Spleen (tissue), 11 donors: ENCODE data around the gene RNF7. TPM values are rescaled to one million over a fixed set of nuclear protein-coding genes. Genes with fewer than 3 reads are reported as not detected.

Experiments
- DNase-seq: peaks from one replicate; pipeline ENCODE4 v3.0.0-alpha.2; 2020
- H3K27ac ChIP-seq, 8 donors: fragments of 200-600 bp; sonication (generic) in 7 of 8; 1 replicate in 4 of 8; 2 replicates in 4 of 8; pipeline versions ENCODE4 v1.5.0 to v1.8.0; 2016 to 2021; ENCODE audit warnings: inconsistent platforms in 4 of 8, mild to moderate bottlenecking in 4 of 8, moderate library complexity in 1 of 8
- H3K27me3 ChIP-seq, 7 donors: fragments of 200-600 bp; sonication (generic) in 6 of 7; replicated peaks in 1 of 7; 1 replicate in 4 of 7; 2 replicates in 3 of 7; pipeline versions ENCODE4 v1.5.0 to v1.8.0; 2016 to 2021; ENCODE audit warnings: inconsistent platforms in 3 of 7, mild to moderate bottlenecking in 1 of 7
- H3K36me3 ChIP-seq, 6 donors: fragments of 200-600 bp; sonication (generic) in 5 of 6; 1 replicate in 4 of 6; 2 replicates in 2 of 6; pipeline versions ENCODE4 v1.5.0 to v1.8.0; 2016 to 2021; ENCODE audit warnings: inconsistent platforms in 2 of 6
- H3K4me1 ChIP-seq, 6 donors: fragments of 200-600 bp; sonication (generic) in 5 of 6; 1 replicate in 3 of 6; 2 replicates in 3 of 6; pipeline versions ENCODE4 v1.5.0 to v1.8.0; 2016 to 2021; ENCODE audit warnings: inconsistent platforms in 3 of 6
- H3K4me3 ChIP-seq, 8 donors: fragments of 200-600 bp; sonication (generic) in 7 of 8; 1 replicate in 4 of 8; 2 replicates in 4 of 8; pipeline versions ENCODE4 v1.5.0 to v1.8.0; 2016 to 2021; ENCODE audit warnings: inconsistent platforms in 4 of 8, mild to moderate bottlenecking in 4 of 8, moderate library complexity in 2 of 8
- H3K9me3 ChIP-seq, 8 donors: fragments of 200-600 bp; sonication (generic) in 7 of 8; 1 replicate in 4 of 8; 2 replicates in 4 of 8; pipeline versions ENCODE4 v1.5.0 to v1.8.0; 2016 to 2021; ENCODE audit warnings: inconsistent platforms in 4 of 8
- POLR2A ChIP-seq, 3 donors: fragments of 450-650 bp; IDR thresholded peaks; one replicate each; pipeline ENCODE4 v1.5.1; 2017; ENCODE audit warnings: antibody characterized with exemption in 3 of 3, mild to moderate bottlenecking in 1 of 3
- POLR2AphosphoS5 ChIP-seq, 3 donors: sonication (generic); formaldehyde crosslinking; IDR thresholded peaks; one replicate each; pipeline ENCODE4 v1.5.1; 2017; ENCODE audit warnings: antibody characterized with exemption in 3 of 3
- WGBS, 5 donors: extraction: QIAGEN DNeasy Blood & Tissue Kit in 3 of 5; methylation state at CpG; one replicate each; pipeline versions ENCODE4 v1.1.5 to v1.1.7; 2013 to 2018; 5-methylcytosine and 5-hydroxymethylcytosine counted together
- intact Hi-C: fragments of 100-400 bp; cut with DNase I; formaldehyde crosslinking; loops from one replicate; pipeline ENCODE4 v1.15.0; 2023; ENCODE audit warnings: low total_unique reads
- polyA plus RNA-seq, 3 donors: library from polyadenylated mRNA; stranded (reverse); fragments of 200-250 nt; gene quantifications; one replicate each; pipeline ENCODE4 v1.2.1, GENCODE V29; 2013
- total RNA-seq, 7 donors: library from RNA; depleted of rRNA in 3 of 7; stranded (reverse); fragments of >200 nt in 3 of 7; fragmentation: NEBNext Ultra II Directional in 4 of 7; extraction: Animal tissue kit (Norgen Biotek cat#: 25700) in 4 of 7; gene quantifications; one replicate each; pipeline versions ENCODE4 v1.1.0 to v1.2.1, GENCODE V29; 2016 to 2021
- TF ChIP-seq, protein P1 (sequence below), 11 experiments: fragments of 200-600 bp in 7 of 11; fragments of 450-650 bp in 4 of 11; sonication (generic) in 4 of 11; IDR thresholded peaks in 8 of 11; conservative IDR thresholded peaks in 3 of 11; 1 replicate in 7 of 11; 2 replicates in 4 of 11; pipeline versions ENCODE4 v1.4.0 to v1.8.0; 2016 to 2021; ENCODE audit warnings: antibody characterized with exemption in 11 of 11, inconsistent platforms in 4 of 11, mild to moderate bottlenecking in 1 of 11
- donor health status: healthy with polysubstance abuse.
- donor health status: DM: no; HTN: no; CAD: no; lungs with moderate emphysema.
- donor health status: DM: no; HTN: no; CAD: no.
- donor health status: Bipolar disorder and iron deficiency.
- donor health status: healthy.
- donor health status: DM: no; HTN: no; CAD: no.
- donor health status: DM: yes; HTN: yes; CAD: no.

RNF7 gene
- total and polyA plus RNA-seq, 10 donors: 42.5 to 117 (median 61.6) TPM

DNA sequence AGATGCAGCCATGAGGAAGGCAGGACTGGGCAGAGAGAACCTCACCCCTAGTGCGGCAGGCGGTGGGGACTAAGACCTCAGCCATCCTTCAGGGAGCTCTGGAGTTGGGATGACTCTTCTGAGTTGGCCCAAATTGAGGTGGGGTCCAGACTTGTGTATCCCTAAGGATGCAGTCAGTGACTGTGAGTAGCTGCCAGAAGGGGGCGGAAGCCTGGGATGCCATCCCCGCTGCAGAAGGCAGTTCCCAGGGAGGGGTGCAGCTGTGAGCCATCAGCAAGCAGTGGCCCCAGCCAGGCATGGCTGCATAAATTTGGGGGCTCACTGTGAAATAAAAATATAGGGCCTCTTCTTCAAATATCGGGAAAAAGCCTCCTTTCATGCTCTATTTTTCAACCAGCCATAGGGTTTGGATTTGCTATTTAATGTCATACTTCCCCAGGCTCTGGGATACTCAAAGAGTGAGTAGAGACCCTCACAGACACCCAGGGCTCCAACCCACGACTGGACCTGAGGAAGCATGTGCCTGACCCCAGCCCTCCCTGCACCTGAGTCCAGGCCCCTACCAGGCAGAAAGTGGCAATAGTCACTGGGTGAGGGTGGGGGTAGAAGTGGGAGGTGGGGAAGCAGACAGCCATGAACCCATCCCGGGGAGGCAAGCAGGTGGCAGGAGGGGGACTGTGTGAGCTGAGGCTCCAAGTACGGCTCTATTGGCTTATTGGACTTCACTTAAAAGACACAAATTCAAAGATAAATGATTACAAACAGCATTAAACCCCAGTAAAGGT is 55.6 kb downstream of the RNF7 start:
- no peaks in the 10 kb centered on the region for H3K36me3 ChIP-seq
- H3K27me3 ChIP-seq: no peaks in the 10 kb centered on the region
- 93 to 97% (median 94%) methylated on average over 8 of the region's 8 CpGs for WGBS, 5 donors
- intact Hi-C loops: loop anchor here (10.0 kb wide), 1 partner anchor 81 kb away; the partner anchor contains the start of gene ATP1B3
- no peak for DNase-seq
- no peaks in the 10 kb centered on the region for H3K9me3 ChIP-seq
- no peak for TF ChIP-seq POLR2AphosphoS5 (IDR thresholded peaks at IDR 0.05)
- TF ChIP-seq, protein P1, sequence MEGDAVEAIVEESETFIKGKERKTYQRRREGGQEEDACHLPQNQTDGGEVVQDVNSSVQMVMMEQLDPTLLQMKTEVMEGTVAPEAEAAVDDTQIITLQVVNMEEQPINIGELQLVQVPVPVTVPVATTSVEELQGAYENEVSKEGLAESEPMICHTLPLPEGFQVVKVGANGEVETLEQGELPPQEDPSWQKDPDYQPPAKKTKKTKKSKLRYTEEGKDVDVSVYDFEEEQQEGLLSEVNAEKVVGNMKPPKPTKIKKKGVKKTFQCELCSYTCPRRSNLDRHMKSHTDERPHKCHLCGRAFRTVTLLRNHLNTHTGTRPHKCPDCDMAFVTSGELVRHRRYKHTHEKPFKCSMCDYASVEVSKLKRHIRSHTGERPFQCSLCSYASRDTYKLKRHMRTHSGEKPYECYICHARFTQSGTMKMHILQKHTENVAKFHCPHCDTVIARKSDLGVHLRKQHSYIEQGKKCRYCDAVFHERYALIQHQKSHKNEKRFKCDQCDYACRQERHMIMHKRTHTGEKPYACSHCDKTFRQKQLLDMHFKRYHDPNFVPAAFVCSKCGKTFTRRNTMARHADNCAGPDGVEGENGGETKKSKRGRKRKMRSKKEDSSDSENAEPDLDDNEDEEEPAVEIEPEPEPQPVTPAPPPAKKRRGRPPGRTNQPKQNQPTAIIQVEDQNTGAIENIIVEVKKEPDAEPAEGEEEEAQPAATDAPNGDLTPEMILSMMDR (IDR thresholded peaks at IDR 0.05 in 8 of 11, conservative IDR thresholded peaks at IDR 0.05 in 3 of 11): no peak
- no peak overlapping the region for H3K4me3 ChIP-seq
- no peak overlapping the region for H3K27ac ChIP-seq
- H3K4me1 ChIP-seq: peaks cover 18 to 47% (median 29%) of the 10 kb centered on the region in 6 donors

DNA sequence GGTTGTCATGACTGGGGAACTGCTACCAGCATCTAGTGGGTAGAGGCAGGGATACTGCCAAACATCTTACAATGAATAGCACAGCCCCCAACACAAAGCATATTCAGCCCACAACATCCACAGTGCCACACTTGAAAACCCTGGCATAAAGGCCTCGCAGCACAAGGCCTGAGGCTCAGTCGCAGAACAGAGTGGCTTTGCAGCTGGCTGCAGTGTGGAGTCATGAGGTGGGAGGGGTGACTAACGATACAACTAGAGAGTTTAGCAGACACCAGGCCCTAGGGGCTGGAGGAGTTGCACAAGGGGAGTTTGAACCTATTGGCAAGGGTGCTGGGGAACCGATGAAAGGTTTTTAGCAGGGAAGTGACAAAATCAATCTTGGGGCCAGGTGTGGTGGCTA is 57.2 kb downstream of the RNF7 start:
- DNase-seq: no peak
- no peak overlapping the region for H3K4me3 ChIP-seq
- peaks cover 18 to 52% (median 30%) of the 10 kb centered on the region in 6 donors for H3K4me1 ChIP-seq
- TF ChIP-seq, protein P1 (IDR thresholded peaks at IDR 0.05 in 8 of 11, conservative IDR thresholded peaks at IDR 0.05 in 3 of 11): no peak
- TF ChIP-seq POLR2A (IDR thresholded peaks at IDR 0.05) (no peak), POLR2AphosphoS5 (IDR thresholded peaks at IDR 0.05) (no peak)
- H3K9me3 ChIP-seq: no peaks in the 10 kb centered on the region
- H3K36me3 ChIP-seq: no peaks in the 10 kb centered on the region
- peak overlapping the region in 1 of 8 donors; percentile 88 for H3K27ac ChIP-seq
- intact Hi-C loops: loop anchor here (10.0 kb wide), 1 partner anchor 80 kb away; the partner anchor contains the start of gene ATP1B3
- 59 to 82% (median 73%) methylated on average over 4 of the region's 4 CpGs for WGBS, 5 donors
- H3K27me3 ChIP-seq: no peaks in the 10 kb centered on the region

DNA sequence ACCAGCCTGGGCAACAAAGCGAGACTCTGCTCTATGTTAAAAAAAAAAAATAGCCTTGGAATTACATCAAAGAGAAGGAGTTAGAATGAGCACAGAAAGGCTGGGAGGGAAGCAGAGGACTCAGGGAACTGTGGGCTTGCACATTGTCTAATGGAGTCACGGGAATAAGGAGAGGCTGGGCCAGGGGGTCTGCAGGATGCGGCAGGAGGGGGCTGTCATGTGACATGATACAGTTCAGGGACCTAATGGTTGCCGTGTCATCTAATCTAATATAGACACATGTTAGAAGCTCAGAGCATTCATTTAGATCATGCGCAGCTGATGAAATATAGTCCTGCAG is 57.6 kb downstream of the RNF7 start:
- peaks cover 18 to 52% (median 30%) of the 10 kb centered on the region in 6 donors for H3K4me1 ChIP-seq
- no peaks in the 10 kb centered on the region for H3K36me3 ChIP-seq
- no peaks in the 10 kb centered on the region for H3K27me3 ChIP-seq
- H3K27ac ChIP-seq: peak overlapping the region in 4 of 8 donors; percentile 80 to 91 (median 88)
- no peak for DNase-seq
- no peak overlapping the region for H3K4me3 ChIP-seq
- peaks cover 0 to 2% (median 0%) of the 10 kb centered on the region in 8 donors for H3K9me3 ChIP-seq
- intact Hi-C loops: loop anchor here (10.0 kb wide), 1 partner anchor 79 kb away; the partner anchor contains the start of gene ATP1B3
- WGBS, 5 donors: 65 to 80% (median 72%) methylated on average over 5 of the region's 5 CpGs
- TF ChIP-seq POLR2A (IDR thresholded peaks at IDR 0.05): no peak
- TF ChIP-seq, protein P1 (IDR thresholded peaks at IDR 0.05 in 8 of 11, conservative IDR thresholded peaks at IDR 0.05 in 3 of 11): no peak
- TF ChIP-seq POLR2AphosphoS5 (IDR thresholded peaks at IDR 0.05): no peak
